Measurements from ENCODE around the gene PDZD2.

Gene PDZD2

DNA sequence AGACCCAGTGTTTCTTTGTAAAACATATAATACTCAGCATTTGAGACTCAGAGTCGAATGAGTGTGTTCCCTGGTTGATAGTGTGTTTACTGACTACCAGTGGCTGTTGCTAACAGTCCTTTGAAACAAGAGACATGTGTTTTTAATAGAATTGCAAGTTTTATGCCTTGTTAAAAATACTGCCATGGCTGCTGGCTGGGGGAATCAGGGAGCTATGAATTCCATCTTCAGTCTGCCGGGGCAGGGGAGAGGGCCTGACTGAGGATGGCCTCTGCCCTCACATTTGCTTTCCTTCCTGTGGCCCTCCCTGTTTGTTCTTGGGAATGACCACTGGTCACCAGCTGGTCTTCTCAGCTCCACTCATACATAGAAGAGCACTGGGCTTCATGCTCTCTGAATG, 63.8 kb downstream of the PDZD2 start:
- Histone ChIP-seq H3K79me2 (ENCODE audit: low read length) (no peaks in the 10 kb centered on the region), H3K4me2 (ENCODE audit: low read depth, low read length) (no peak overlapping the region), H3K36me3 (replicated peaks; ENCODE audit: insufficient read depth, low read length) (no peaks in the 10 kb centered on the region), H3K9me3 (replicated peaks; ENCODE audit: insufficient read depth, low read length) (no peaks in the 10 kb centered on the region), H3K27me3 (replicated peaks; ENCODE audit: insufficient read depth, low read length) (no peaks in the 10 kb centered on the region), H3K4me3 (ENCODE audit: low read length) (no peak overlapping the region), H3K4me1 (ENCODE audit: low read length) (no peaks in the 10 kb centered on the region), H4K20me1 (ENCODE audit: insufficient read depth, low read length) (no peaks in the 10 kb centered on the region), H2AFZ (ENCODE audit: low read length) (no peak overlapping the region), H3K27ac (ENCODE audit: low read length) (no peak overlapping the region), H3F3A (ENCODE audit: insufficient read depth, low read length) (no peaks in the 10 kb centered on the region), H3K9ac (ENCODE audit: low read length) (no peak overlapping the region), H3K9me2 (replicated peaks; ENCODE audit: insufficient read depth, low read length) (no peaks in the 10 kb centered on the region)
- TF ChIP-seq EZH2 (optimal IDR thresholded peaks at IDR 0.05; ENCODE audit: low read depth, low read length) (no peak), EZH2phosphoT487 (IDR thresholded peaks at IDR 0.05; ENCODE audit: low read length) (no peak)
- TF ChIP-seq, protein P1, sequence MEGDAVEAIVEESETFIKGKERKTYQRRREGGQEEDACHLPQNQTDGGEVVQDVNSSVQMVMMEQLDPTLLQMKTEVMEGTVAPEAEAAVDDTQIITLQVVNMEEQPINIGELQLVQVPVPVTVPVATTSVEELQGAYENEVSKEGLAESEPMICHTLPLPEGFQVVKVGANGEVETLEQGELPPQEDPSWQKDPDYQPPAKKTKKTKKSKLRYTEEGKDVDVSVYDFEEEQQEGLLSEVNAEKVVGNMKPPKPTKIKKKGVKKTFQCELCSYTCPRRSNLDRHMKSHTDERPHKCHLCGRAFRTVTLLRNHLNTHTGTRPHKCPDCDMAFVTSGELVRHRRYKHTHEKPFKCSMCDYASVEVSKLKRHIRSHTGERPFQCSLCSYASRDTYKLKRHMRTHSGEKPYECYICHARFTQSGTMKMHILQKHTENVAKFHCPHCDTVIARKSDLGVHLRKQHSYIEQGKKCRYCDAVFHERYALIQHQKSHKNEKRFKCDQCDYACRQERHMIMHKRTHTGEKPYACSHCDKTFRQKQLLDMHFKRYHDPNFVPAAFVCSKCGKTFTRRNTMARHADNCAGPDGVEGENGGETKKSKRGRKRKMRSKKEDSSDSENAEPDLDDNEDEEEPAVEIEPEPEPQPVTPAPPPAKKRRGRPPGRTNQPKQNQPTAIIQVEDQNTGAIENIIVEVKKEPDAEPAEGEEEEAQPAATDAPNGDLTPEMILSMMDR (IDR thresholded peaks at IDR 0.05; ENCODE audit: low read length), result no peak
- DNase-seq, result no peak

GRCh38 chr5:31703757-31704156, 64.8 kb downstream of the PDZD2 start:
- Histone ChIP-seq H2AFZ (ENCODE audit: low read length) (no peak overlapping the region), H3K9me3 (replicated peaks; ENCODE audit: insufficient read depth, low read length) (no peaks in the 10 kb centered on the region), H3K4me1 (ENCODE audit: low read length) (no peaks in the 10 kb centered on the region), H3K4me2 (ENCODE audit: low read depth, low read length) (no peak overlapping the region), H3K9me2 (replicated peaks; ENCODE audit: insufficient read depth, low read length) (no peaks in the 10 kb centered on the region), H3F3A (ENCODE audit: insufficient read depth, low read length) (no peaks in the 10 kb centered on the region), H3K4me3 (ENCODE audit: low read length) (no peak overlapping the region), H3K9ac (ENCODE audit: low read length) (no peak overlapping the region), H3K27me3 (replicated peaks; ENCODE audit: insufficient read depth, low read length) (no peaks in the 10 kb centered on the region), H4K20me1 (ENCODE audit: insufficient read depth, low read length) (no peaks in the 10 kb centered on the region), H3K79me2 (ENCODE audit: low read length) (no peaks in the 10 kb centered on the region), H3K36me3 (replicated peaks; ENCODE audit: insufficient read depth, low read length) (no peaks in the 10 kb centered on the region), H3K27ac (ENCODE audit: low read length) (no peak overlapping the region)
- TF ChIP-seq, protein P1 (IDR thresholded peaks at IDR 0.05; ENCODE audit: low read length), result no peak
- TF ChIP-seq EZH2phosphoT487 (IDR thresholded peaks at IDR 0.05; ENCODE audit: low read length), result no peak
- no peak for TF ChIP-seq EZH2 (optimal IDR thresholded peaks at IDR 0.05; ENCODE audit: low read depth, low read length)
- no peak for DNase-seq

DNA sequence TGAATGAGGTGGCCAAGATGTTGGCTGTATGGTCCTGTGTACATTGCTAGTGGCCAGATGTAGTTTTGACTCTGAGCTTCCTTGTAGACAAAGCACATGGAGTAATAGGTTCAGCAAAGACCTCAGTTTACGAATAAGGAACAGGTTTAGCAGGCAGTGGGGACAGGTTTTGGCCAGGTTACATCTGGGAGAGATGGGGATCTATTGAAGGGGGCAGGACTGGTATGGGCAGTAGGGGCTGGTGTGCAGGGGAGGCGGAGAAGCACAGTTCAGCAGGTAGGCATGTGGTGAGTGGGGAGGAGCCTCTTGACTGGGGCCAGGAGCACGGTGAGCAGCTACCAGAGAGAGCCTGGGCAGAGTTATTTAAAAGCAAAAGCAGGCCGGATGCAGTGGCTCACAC, 67.3 kb downstream of the PDZD2 start:
- Histone ChIP-seq H3K9ac (ENCODE audit: low read length) (no peak overlapping the region), H3F3A (ENCODE audit: insufficient read depth, low read length) (no peaks in the 10 kb centered on the region), H3K79me2 (ENCODE audit: low read length) (no peaks in the 10 kb centered on the region), H2AFZ (ENCODE audit: low read length) (no peak overlapping the region), H3K27ac (ENCODE audit: low read length) (no peak overlapping the region), H3K27me3 (replicated peaks; ENCODE audit: insufficient read depth, low read length) (no peaks in the 10 kb centered on the region), H3K4me2 (ENCODE audit: low read depth, low read length) (no peak overlapping the region), H3K9me2 (replicated peaks; ENCODE audit: insufficient read depth, low read length) (no peaks in the 10 kb centered on the region), H3K36me3 (replicated peaks; ENCODE audit: insufficient read depth, low read length) (no peaks in the 10 kb centered on the region), H3K9me3 (replicated peaks; ENCODE audit: insufficient read depth, low read length) (no peaks in the 10 kb centered on the region), H3K4me3 (ENCODE audit: low read length) (no peak overlapping the region), H4K20me1 (ENCODE audit: insufficient read depth, low read length) (no peaks in the 10 kb centered on the region), H3K4me1 (ENCODE audit: low read length) (no peaks in the 10 kb centered on the region)
- DNase-seq, result no peak
- no peak for TF ChIP-seq EZH2phosphoT487 (IDR thresholded peaks at IDR 0.05; ENCODE audit: low read length)
- TF ChIP-seq, protein P1 (IDR thresholded peaks at IDR 0.05; ENCODE audit: low read length), result no peak
- TF ChIP-seq EZH2 (optimal IDR thresholded peaks at IDR 0.05; ENCODE audit: low read depth, low read length), result no peak

Data from MM.1S (cell line).